ENCODE results near the gene HEMK1. TPM values are rescaled to one million over a fixed set of nuclear protein-coding genes. Genes with fewer than 3 reads are reported as not detected.

The HEMK1 gene
- total RNA-seq, 6 donors from 2014 or later, result 5.0 to 25.3 (median 9.6) TPM

- H3K9me3 ChIP-seq, result no peaks in the 10 kb centered on the region
- no peaks in the 10 kb centered on the region for H3K27me3 ChIP-seq
- no peaks in the 10 kb centered on the region for H3K36me3 ChIP-seq
- no peak overlapping the region for H3K4me3 ChIP-seq
- DNase-seq (no peak), ATAC-seq (ENCODE audit: low FRiP score in 2 of 2) (no peak)
- no peak overlapping the region for H3K27ac ChIP-seq
- WGBS, 2 donors, result 71 to 86% methylated on average over 7 to 9 of the region's 9 CpGs
- H3K4me1 ChIP-seq, result peaks cover under 1 to 4% (median 3%) of the 10 kb centered on the region in 4 donors
- TF ChIP-seq POLR2A (IDR thresholded peaks at IDR 0.05) (no peak), POLR2AphosphoS5 (IDR thresholded peaks at IDR 0.05) (no peak), CTCF (IDR thresholded peaks at IDR 0.05) (no peak), EP300 (IDR thresholded peaks at IDR 0.05) (no peak)
These were observed 34.5 kb upstream of the HEMK1 start for GRCh38 chr3:50534681-50535330.

GRCh38 chr3:50536471-50537180 lies 32.7 kb upstream of the HEMK1 start:
- Histone ChIP-seq H3K36me3 (no peaks in the 10 kb centered on the region), H3K4me1 (no peaks in the 10 kb centered on the region), H3K27me3 (no peaks in the 10 kb centered on the region), H3K4me3 (no peak overlapping the region), H3K9me3 (no peaks in the 10 kb centered on the region), H3K27ac (no peak overlapping the region)
- TF ChIP-seq POLR2A (IDR thresholded peaks at IDR 0.05), result no peak
- no peak for TF ChIP-seq POLR2AphosphoS5 (IDR thresholded peaks at IDR 0.05)
- no peak for TF ChIP-seq EP300 (IDR thresholded peaks at IDR 0.05)
- no peak for TF ChIP-seq CTCF (IDR thresholded peaks at IDR 0.05)
- ATAC-seq (ENCODE audit: low FRiP score in 2 of 2) (no peak), DNase-seq (no peak)
- WGBS, 2 donors, result 78 to 79% methylated on average over 5 of the region's 5 CpGs

- Histone ChIP-seq H3K27ac (no peak overlapping the region), H3K36me3 (no peaks in the 10 kb centered on the region), H3K27me3 (no peaks in the 10 kb centered on the region), H3K4me1 (no peaks in the 10 kb centered on the region), H3K4me3 (no peak overlapping the region), H3K9me3 (no peaks in the 10 kb centered on the region)
- 64 to 74% methylated on average over 4 of the region's 4 CpGs for WGBS, 2 donors
- TF ChIP-seq POLR2AphosphoS5 (IDR thresholded peaks at IDR 0.05) (no peak), EP300 (IDR thresholded peaks at IDR 0.05) (no peak), POLR2A (IDR thresholded peaks at IDR 0.05) (no peak), CTCF (IDR thresholded peaks at IDR 0.05) (no peak)
- DNase-seq (no peak), ATAC-seq (ENCODE audit: low FRiP score in 2 of 2) (no peak)
These were observed 31.7 kb upstream of the HEMK1 start for GRCh38 chr3:50537421-50538129.

GRCh38 chr3:50539356-50540286 lies 29.7 kb upstream of the HEMK1 start:
- TF ChIP-seq CTCF (IDR thresholded peaks at IDR 0.05), result no peak
- TF ChIP-seq POLR2AphosphoS5 (IDR thresholded peaks at IDR 0.05), result no peak
- no peak for TF ChIP-seq POLR2A (IDR thresholded peaks at IDR 0.05)
- no peak for TF ChIP-seq EP300 (IDR thresholded peaks at IDR 0.05)
- Histone ChIP-seq H3K36me3 (no peaks in the 10 kb centered on the region), H3K27me3 (no peaks in the 10 kb centered on the region), H3K27ac (no peak overlapping the region), H3K4me3 (no peak overlapping the region), H3K9me3 (no peaks in the 10 kb centered on the region), H3K4me1 (no peaks in the 10 kb centered on the region)
- DNase-seq (peak in 1 of 2 donors; percentile 48), ATAC-seq (ENCODE audit: low FRiP score in 2 of 2) (no peak)
- WGBS, 2 donors, result 57 to 68% methylated on average over 17 to 18 of the region's 18 CpGs

Data from upper lobe of left lung (tissue), 6 donors.